RWPE2 (cell line): Measurements from ENCODE around the gene CACNA1E.

ENCODE experiments used
- ATAC-seq: fragments of 200-7000 bp; cut with Tn5 transposase; 3 replicates; pipeline ENCODE4 v1.9.1; 2021; ENCODE audit warnings: low read depth
- DNase-seq: peaks from one replicate; pipeline ENCODE4 v3.0.0-alpha.2; 2020; ENCODE audit warnings: low spot score
- H3K27ac ChIP-seq: fragments of 450-650 bp; 2 replicates; pipeline ENCODE4 v1.5.1; 2017; ENCODE audit warnings: mild to moderate bottlenecking; ENCODE audit not compliant: poor library complexity, severe bottlenecking
- H3K27me3 ChIP-seq: fragments of 250-450 bp; sonication (Bioruptor Pico); 2 replicates; pipeline ENCODE4 v1.5.1; 2021; ENCODE audit warnings: mild to moderate bottlenecking, moderate library complexity; ENCODE audit not compliant: insufficient read depth, poor library complexity, severe bottlenecking
- H3K36me3 ChIP-seq: fragments of 250-450 bp; sonication (Bioruptor Pico); 2 replicates; pipeline ENCODE4 v1.5.1; 2020; ENCODE audit warnings: low read depth, mild to moderate bottlenecking, moderate library complexity
- H3K4me1 ChIP-seq: fragments of 250-450 bp; sonication (Bioruptor Pico); 2 replicates; pipeline ENCODE4 v1.5.1; 2021; ENCODE audit warnings: mild to moderate bottlenecking, moderate library complexity; ENCODE audit not compliant: insufficient read depth, poor library complexity, severe bottlenecking
- H3K4me3 ChIP-seq: fragments of 250-450 bp; sonication (Bioruptor Pico); 2 replicates; pipeline ENCODE4 v1.5.1; 2021; ENCODE audit warnings: mild to moderate bottlenecking, moderate library complexity; ENCODE audit not compliant: severe bottlenecking
- H3K9me3 ChIP-seq: fragments of 250-450 bp; sonication (Bioruptor Pico); 2 replicates; pipeline ENCODE4 v1.5.1; 2021; ENCODE audit warnings: mild to moderate bottlenecking, moderate library complexity; ENCODE audit not compliant: severe bottlenecking
- TF ChIP-seq, protein P1 (sequence below): fragments of 450-650 bp; IDR thresholded peaks from one replicate; pipeline ENCODE4 v1.5.1; 2017; ENCODE audit warnings: mild to moderate bottlenecking, moderate library complexity; ENCODE audit not compliant: poor library complexity, severe bottlenecking

Gene CACNA1E

DNA sequence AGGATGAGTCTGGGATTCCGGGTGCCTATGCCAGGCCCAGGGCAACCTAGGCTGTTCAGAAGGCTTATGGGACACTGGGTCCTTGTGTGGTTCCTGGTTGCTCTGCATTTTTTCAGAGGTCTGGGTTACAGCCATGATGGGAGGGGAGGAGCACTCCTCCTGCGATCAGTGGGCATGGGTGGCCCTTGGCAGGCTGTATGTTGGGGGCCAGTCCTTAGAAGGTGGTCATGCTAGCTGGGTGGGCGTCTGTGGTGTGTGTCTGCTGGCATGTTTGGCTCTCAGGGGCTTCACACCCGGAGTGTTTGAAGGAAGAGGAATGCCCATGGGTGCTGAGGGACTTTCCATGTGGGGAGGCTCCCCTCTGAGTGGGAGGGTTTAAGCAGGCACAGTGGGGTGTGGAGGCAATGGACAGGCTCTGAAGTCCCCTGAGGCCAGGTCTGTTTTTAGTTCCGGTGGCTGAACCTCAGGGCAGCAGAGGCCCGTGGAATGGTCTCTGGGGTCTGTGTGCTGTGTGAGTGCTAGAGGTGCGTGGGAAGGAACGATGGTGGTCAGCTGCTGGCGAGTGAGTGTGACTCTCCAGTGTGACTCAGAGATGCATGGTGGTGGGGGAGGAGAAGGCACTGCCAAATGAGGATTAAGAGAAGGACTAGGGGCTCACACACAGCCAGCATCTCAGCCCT, 25.3 kb downstream of the CACNA1E start:
- ATAC-seq = no peak
- no peaks in the 10 kb centered on the region for H3K4me1 ChIP-seq

DNA sequence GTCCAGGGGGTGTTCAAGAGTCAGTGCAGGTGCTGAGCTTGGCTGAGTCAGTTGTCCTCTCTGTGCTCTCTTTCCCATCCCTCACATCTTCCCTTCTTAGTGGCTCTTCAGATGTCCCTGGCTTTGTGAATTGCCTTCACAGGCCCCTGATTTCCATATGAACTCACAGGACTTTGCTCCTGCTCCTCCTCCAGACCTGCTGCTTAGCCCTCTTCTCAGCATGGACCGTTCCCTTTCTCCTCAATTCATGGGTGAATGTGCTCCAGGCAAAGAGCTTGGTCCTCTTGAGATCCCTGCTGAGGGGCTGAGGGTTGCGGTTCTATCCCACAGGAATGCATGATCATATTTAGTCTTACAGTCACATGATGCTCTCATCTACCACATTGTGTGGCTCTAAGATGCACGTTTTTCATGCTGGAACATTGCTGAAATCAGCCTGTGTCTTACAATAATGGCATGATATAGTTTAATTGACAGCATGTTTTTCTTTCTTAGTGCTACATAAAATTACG, 30.5 kb downstream of the CACNA1E start:
- no peak for ATAC-seq
- Histone ChIP-seq H3K4me3 (no peak overlapping the region), H3K36me3 (no peaks in the 10 kb centered on the region), H3K27me3 (no peaks in the 10 kb centered on the region), H3K27ac (no peak overlapping the region), H3K9me3 (no peaks in the 10 kb centered on the region), H3K4me1 (no peaks in the 10 kb centered on the region)
- DNase-seq = no peak
- TF ChIP-seq, protein P1, sequence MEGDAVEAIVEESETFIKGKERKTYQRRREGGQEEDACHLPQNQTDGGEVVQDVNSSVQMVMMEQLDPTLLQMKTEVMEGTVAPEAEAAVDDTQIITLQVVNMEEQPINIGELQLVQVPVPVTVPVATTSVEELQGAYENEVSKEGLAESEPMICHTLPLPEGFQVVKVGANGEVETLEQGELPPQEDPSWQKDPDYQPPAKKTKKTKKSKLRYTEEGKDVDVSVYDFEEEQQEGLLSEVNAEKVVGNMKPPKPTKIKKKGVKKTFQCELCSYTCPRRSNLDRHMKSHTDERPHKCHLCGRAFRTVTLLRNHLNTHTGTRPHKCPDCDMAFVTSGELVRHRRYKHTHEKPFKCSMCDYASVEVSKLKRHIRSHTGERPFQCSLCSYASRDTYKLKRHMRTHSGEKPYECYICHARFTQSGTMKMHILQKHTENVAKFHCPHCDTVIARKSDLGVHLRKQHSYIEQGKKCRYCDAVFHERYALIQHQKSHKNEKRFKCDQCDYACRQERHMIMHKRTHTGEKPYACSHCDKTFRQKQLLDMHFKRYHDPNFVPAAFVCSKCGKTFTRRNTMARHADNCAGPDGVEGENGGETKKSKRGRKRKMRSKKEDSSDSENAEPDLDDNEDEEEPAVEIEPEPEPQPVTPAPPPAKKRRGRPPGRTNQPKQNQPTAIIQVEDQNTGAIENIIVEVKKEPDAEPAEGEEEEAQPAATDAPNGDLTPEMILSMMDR = no peak

More for the DNA sequence above, 25.3 kb downstream of the CACNA1E start:
- Histone ChIP-seq H3K4me3 (no peak overlapping the region), H3K27me3 (no peaks in the 10 kb centered on the region), H3K27ac (no peak overlapping the region), H3K36me3 (no peaks in the 10 kb centered on the region), H3K9me3 (no peaks in the 10 kb centered on the region)
- no peak for DNase-seq
- TF ChIP-seq, protein P1 = no peak

DNA sequence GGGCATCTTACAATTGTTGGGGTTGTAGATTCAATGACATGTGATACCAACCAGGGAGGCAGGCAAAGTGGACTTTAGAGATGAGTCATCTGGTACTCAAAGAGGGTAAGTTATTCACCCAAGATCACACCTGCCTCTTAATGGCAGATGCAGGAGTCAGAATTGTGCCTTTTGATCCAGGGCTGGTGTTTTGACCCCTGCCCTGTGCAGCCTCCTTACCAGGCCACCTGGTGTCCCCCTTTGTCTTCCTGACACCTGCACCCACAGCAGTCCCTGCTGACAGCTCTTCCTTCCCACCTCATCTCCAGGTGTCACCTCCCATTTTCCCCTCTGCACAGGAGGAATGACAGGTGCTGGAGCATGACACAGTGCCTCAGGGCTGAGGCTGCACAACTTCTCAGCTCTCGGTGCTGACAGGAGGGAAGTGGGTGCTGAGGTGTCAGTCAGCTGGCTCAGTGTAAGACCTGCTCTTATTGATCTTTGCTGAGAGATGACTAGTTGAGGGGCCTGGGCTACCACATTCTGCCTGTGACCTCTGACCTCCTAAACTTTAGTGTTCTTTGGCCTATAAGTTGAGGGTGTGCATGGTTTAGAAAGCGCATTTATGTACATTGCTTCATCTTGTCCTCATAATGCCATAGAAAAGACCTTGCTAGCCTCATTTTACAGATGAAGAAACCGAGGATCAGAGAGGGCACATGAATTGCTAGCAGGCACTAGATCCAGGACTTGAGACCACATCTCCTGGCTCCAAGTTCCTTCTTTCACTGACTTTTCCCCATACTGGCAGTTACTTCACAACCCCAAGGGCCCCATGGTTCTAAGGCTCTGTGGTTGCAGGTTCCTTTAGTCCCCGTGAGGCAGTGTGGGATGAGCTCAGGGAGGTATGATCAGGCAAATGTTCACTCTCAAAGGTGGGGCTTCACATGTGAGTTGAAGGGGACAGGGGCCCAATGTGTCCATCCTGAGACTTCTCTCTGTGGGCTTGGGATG, 31.3 kb downstream of the CACNA1E start:
- ATAC-seq (no peak), DNase-seq (no peak)
- TF ChIP-seq, protein P1 = no peak
- H3K36me3 ChIP-seq = no peaks in the 10 kb centered on the region
- no peaks in the 10 kb centered on the region for H3K9me3 ChIP-seq
- no peak overlapping the region for H3K4me3 ChIP-seq
- H3K4me1 ChIP-seq = no peaks in the 10 kb centered on the region
- H3K27me3 ChIP-seq = no peaks in the 10 kb centered on the region
- H3K27ac ChIP-seq = no peak overlapping the region

DNA sequence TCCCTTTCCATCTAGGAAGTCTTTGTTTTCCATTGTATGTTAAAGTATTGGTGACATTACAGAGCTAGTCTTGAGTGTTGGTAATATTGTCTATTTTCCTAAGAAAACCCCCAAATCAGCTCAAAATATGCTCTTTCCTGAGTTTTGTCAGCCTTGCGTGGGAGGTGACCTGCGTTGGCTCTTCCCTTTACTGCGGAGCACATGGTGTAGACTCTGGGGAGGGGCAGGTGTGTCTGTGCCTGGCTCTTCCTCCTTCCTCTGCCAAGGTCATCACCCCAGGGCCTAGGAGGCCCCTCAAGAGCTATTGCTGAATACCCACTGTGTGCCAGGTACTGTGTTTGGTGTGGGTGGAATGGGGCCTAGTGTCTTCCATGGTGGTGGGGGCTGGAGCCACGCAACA, 33.4 kb downstream of the CACNA1E start:
- Histone ChIP-seq H3K36me3 (no peaks in the 10 kb centered on the region), H3K9me3 (no peaks in the 10 kb centered on the region), H3K27ac (no peak overlapping the region), H3K4me3 (no peak overlapping the region), H3K27me3 (no peaks in the 10 kb centered on the region), H3K4me1 (no peaks in the 10 kb centered on the region)
- ATAC-seq = no peak
- DNase-seq = no peak
- TF ChIP-seq, protein P1 = no peak
